Tongue (tissue), 2 donors: ENCODE results near the gene RIPPLY1. TPM values are rescaled to one million over a fixed set of nuclear protein-coding genes. Genes with fewer than 3 reads are reported as not detected.
"Not testable (repeated sequence)": the region's sequence is repeated elsewhere in the genome, so short reads cannot be mapped to it uniquely, and the experiment has no call there.

ENCODE experiments used
- DNase-seq: peaks from one replicate; pipeline ENCODE4 v3.0.0-alpha.2; 2015
- total RNA-seq: library from RNA; depleted of rRNA; stranded (reverse); fragments of >200 nt; gene quantifications from one replicate; pipeline ENCODE4 v1.2.3, GENCODE V29; 2014

The RIPPLY1 gene
- total RNA-seq, 1 donor from 2014 or later = not detected

GRCh38 chrX:106906361-106906760, 3.2 kb upstream of the RIPPLY1 start:
- peak; percentile 30 for DNase-seq

- DNase-seq = no peak
These were observed 2.0 kb upstream of the RIPPLY1 start for GRCh38 chrX:106905064-106905708.

- no peak for DNase-seq
These were observed 851 bp upstream of the RIPPLY1 start for GRCh38 chrX:106903856-106904528.

GRCh38 chrX:106902684-106903083, 457 bp downstream of the RIPPLY1 start:
- no peak for DNase-seq

GRCh38 chrX:106901781-106902219, 1.3 kb downstream of the RIPPLY1 start:
- DNase-seq = no peak

- no peak for DNase-seq
These were observed 1.8 kb downstream of the RIPPLY1 start for GRCh38 chrX:106901341-106901740.

- no peak for DNase-seq
These were observed 3.3 kb downstream of the RIPPLY1 start for GRCh38 chrX:106899841-106900240.

- DNase-seq = no peak
These were observed 3.9 kb downstream of the RIPPLY1 start for GRCh38 chrX:106899276-106899675.

- peak; percentile 27 for DNase-seq
These were observed 4.7 kb downstream of the RIPPLY1 start for GRCh38 chrX:106898462-106898861.

GRCh38 chrX:106897259-106897658, 5.9 kb downstream of the RIPPLY1 start:
- no peak for DNase-seq

GRCh38 chrX:106894978-106895452, 8.1 kb downstream of the RIPPLY1 start:
- peak; percentile 30 for DNase-seq

- peak; percentile 74 for DNase-seq
These were observed 8.7 kb downstream of the RIPPLY1 start for GRCh38 chrX:106894392-106894909.

GRCh38 chrX:106891762-106892460, 11.2 kb downstream of the RIPPLY1 start:
- DNase-seq = peak; percentile 46

GRCh38 chrX:106889468-106889867, 13.7 kb downstream of the RIPPLY1 start:
- DNase-seq = no peak

GRCh38 chrX:106875151-106875550, 28.0 kb downstream of the RIPPLY1 start:
- DNase-seq = no peak

GRCh38 chrX:106874075-106874474, 29.1 kb downstream of the RIPPLY1 start:
- no peak for DNase-seq

GRCh38 chrX:106872796-106873195, 30.3 kb downstream of the RIPPLY1 start:
- not testable (repeated sequence) for DNase-seq

GRCh38 chrX:106863697-106864096, 39.4 kb downstream of the RIPPLY1 start:
- no peak for DNase-seq

- DNase-seq = no peak
These were observed 40.0 kb downstream of the RIPPLY1 start for GRCh38 chrX:106862972-106863688.
